Activated gamma-delta T cell (primary cell): ENCODE measurements around the gene MTFMT.
"Not testable (repeated sequence)": the region's sequence is repeated elsewhere in the genome, so short reads cannot be mapped to it uniquely, and the experiment has no call there.

Experiments
- DNase-seq: peaks from one replicate; lab custom pipeline; 2025; lab: John Stamatoyannopoulos, UW
- total RNA-seq, 2 donors: gene quantifications; one replicate each; lab custom pipeline; 2026; lab: John Stamatoyannopoulos, UW

MTFMT gene
- 21.0 to 21.5 reads per million in 2 donors for total RNA-seq

GRCh38 chr15:65028921-65029735, at the start of gene MTFMT:
Gene MTFMT, minus strand, starts transcription at chr15:65029639. Its CDS starts 26 bp downstream, at chr15:65029613.
- DNase-seq = peak; percentile 85

GRCh38 chr15:65077981-65078352, 48.5 kb upstream of the MTFMT start:
- DNase-seq = no peak

GRCh38 chr15:65077291-65077980, 48.0 kb upstream of the MTFMT start:
- no peak for DNase-seq

DNA sequence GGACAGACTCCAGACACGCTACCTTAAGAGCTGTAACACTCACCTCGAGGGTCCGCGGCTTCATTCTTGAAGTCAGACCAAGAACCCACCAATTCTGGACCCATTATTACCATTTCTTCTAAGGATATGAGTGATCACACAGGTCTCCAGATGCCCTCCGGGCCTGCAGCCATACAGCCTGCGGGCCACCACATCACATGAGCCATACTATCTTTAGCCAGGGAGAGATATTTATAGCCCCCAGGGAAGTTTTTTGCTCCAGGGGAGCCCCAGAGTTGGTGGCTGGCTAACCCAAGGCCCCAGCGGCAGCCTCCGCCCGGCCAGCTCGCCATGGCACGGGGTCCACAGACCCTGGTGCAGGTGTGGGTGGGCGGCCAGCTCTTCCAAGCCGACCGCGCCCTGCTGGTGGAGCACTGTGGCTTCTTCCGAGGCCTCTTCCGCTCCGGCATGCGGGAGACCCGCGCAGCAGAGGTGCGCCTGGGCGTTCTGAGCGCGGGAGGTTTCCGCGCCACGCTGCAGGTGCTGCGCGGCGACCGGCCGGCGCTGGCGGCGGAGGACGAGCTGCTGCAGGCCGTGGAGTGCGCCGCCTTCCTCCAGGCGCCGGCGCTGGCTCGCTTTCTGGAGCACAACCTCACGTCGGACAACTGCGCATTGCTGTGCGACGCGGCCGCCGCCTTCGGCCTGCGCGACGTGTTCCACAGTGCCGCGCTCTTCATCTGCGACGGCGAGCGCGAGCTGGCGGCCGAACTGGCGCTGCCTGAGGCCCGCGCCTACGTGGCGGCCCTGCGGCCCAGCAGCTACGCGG, 47.2 kb upstream of the MTFMT start, which contains the start of gene KBTBD13:
KBTBD13 (plus strand) TSS at position 261 of the 805 bp plus-strand sequence; CDS start at position 331, 70 bp downstream.
- no peak for DNase-seq

DNA sequence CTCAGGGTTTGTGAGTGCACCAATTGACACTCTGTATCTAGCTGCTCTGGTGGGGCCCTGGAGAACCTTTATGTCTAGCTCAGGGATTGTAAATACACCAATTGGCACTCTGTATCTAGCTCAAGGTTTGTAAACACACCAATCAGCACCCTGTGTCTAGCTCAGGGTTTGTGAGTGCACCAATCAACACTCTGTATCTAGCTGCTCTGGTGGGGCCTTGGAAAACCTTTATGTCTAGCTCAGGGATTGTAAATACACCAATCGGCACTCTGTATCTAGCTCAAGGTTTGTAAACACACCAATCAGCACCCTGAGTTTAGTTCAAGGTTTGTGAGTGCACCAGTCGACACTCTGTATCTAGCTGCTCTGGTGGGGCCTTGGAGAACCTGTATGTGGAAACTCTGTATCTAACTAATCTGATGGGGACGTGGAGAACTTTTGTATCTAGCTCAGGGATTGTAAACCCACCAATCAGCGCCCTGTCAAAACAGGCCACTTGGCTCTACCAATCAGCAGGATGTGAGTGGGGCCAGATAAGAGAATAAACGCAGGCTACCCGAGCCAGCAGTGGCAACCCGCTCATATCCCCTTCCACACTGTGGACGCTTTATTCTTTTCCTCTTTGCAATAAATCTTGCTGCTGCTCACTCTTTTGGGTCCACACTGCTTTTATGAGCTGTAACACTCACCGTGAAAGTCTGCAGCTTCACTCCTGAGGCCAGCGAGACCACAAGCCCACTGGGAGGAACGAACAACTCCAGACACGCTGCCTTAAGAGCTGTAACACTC, 46.4 kb upstream of the MTFMT start:
- DNase-seq = not testable (repeated sequence)

GRCh38 chr15:65074946-65075345, 45.5 kb upstream of the MTFMT start:
- not testable (repeated sequence) for DNase-seq

DNA sequence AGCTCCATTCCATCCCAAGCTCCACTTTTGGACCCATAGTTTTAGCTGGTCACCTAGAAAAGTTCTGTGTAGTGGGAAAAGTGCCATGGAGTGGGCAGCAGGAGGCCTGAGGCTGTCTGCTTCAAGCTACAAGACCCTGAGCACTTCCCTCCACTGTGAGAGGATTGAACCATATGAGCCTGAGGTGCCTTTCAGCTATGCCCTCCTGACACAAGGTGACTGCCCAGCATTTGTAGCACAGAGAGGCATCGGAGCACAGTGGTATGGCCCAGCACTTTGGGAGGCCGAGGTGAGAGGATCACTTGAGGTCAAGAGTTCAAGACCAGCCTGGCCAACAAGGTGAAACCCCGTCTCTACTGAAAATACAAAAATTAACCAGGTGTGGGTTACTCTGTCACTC, 43.2 kb upstream of the MTFMT start:
- no peak for DNase-seq

DNA sequence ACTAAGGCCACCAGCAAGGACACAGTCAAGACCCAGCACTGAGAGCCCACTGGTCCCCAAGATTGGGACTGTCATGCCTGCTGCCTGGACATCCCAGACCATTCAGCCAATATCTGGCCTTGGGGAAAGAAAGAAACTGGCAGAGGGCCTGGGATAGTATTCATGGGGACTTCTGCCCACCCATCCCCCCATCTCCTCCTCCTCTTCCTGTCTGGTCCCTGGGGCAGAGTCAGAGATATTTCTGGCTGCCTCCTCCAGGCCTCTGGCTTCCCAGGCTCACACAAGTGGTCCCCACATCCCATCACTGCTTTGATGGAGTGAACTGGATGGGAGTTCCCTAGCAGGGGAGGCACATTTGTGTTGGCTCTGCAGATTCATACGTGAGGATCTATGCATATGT, 42.6 kb upstream of the MTFMT start:
- no peak for DNase-seq

- DNase-seq = no peak
These were observed 42.0 kb upstream of the MTFMT start for GRCh38 chr15:65071381-65071811.

DNA sequence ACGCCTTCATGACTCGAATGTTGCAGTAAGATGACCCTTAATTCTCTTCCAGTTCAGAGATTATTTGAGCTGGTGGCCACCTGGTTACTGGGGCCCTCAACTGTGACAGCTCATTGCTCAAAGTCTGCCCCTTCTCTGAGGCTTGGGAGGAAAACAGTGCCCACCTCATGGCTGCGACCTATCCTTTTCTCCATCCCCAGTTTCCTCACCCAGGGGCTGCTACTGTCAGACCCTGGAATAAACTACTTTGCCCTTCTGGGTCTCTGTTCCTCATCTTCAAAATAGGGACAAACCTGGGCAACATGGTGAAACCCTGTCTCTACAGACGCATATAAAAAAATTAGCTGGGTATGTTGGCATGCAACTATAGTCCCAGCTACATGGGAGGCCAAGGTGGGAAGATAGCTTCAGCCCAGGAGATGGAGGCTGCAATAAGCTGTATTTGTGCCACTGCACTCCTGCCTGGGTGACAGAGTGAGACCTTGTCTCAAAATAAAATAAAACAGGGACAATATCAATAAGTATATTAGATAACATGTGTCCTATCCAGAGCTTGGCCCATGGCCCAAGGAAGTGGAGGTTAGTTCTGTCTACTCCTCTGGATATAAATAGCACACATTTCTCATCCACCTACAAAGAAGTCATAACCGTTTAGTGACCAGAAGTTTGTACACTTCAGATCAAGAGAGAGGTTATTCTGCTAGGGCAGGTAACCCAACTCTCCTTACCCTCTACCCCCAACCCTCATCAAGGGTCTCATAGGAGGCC, 40.5 kb upstream of the MTFMT start:
- DNase-seq = no peak

- DNase-seq = no peak
These were observed 39.7 kb upstream of the MTFMT start for GRCh38 chr15:65069179-65069578.

DNA sequence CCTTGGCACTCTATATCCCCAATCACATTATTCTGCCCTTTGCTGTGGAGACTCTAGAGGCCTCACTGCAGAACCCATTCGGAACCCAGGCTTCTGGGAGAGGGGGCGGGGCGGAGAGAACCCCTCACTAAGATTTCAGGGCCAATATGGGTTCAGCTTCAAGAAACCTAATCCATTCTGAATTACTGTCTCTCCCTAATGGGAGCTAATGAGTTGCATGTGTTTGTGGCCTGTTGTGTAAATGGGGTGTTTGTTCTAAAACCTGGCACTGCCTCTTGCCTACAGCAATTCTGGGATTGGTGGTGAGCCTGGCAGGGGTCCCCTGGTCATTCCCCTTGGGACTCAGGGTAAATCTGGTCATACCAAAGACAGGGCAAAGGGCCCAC, 39.0 kb upstream of the MTFMT start:
- no peak for DNase-seq

- no peak for DNase-seq
These were observed 38.4 kb upstream of the MTFMT start, which contains the start of gene RASL12 for GRCh38 chr15:65067645-65068402. Gene RASL12, minus strand, starts transcription at chr15:65067991. Its CDS starts 156 bp downstream, at chr15:65067835.

DNA sequence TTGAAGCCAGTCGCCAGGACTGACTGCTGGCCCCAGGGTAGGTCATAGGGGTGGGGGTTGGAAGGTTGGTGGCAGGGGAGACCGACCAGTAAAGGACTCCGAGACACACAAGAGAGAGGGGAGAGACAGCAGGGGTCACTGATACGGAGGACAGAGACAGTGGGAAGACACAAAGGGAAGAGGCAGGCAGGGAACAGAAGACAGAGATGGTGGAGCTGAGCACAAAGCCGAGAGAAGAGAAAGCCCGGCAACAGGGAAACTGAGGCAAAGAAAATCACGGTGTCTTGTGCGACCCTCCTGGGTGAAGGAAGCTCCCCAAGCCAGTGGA, 37.8 kb upstream of the MTFMT start:
- no peak for DNase-seq

GRCh38 chr15:65066635-65067316, 37.3 kb upstream of the MTFMT start:
- DNase-seq = no peak

GRCh38 chr15:65066001-65066634, 36.7 kb upstream of the MTFMT start:
- DNase-seq = no peak

DNA sequence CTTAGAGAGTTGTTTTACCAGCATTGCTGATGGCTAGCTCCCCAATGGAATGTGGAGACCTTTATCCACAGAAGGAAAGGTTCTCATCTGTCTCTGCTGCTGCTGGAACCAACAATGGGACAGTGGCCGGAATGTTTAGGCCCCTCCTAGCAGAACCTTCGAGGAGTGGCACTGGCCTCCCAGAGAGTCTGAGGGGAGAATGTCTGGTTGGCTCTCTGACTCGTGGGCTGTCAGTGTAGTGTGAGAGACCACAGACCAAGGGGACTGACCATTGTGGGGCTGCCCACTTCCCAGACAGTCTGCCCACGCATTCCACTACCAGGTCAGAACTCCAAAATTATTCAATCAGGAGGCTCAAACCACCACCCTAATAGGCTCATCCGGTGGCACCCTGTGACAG, 33.3 kb upstream of the MTFMT start:
- DNase-seq = no peak

DNA sequence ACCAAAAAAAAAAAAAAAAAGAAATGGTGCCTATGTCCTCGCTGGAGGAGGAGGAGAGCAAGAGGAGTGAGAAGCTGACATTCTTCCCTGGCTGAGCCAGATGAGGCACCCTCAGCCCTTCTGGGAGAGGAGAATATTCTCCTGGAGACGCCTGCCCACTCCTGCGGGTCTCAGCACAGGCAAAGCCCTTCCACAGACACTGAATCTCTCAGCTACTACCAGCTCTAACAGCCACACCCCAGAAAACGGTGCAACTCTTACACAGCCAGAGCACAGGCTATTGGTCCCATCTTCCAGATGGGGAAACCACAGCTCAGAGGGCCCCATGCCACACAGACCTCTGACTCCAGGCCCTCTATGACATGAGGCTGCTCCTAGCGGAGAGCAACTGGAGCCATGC, 32.6 kb upstream of the MTFMT start:
- no peak for DNase-seq
